ENCODE measurements around the gene DHRSX.

DNA sequence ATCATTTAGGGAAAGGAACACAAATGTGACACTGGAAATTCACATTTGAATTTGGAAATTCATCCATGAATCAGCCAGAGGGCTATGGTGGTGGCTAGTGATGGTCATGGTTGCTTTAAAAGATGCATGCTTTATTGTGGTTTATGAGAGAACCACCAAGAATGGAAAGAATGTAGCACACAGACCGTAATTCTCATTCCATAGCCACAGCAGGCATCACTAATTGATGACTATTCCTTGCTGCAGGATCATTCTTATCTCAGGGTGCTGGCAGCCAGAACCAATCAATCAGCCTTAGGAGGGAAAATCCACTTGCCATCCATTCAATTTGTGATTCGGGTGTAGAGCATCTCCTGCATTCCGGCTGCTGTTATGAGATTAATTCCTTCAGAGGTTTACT lies 115.6 kb downstream of the DHRSX start:
- TF ChIP-seq, protein P1, sequence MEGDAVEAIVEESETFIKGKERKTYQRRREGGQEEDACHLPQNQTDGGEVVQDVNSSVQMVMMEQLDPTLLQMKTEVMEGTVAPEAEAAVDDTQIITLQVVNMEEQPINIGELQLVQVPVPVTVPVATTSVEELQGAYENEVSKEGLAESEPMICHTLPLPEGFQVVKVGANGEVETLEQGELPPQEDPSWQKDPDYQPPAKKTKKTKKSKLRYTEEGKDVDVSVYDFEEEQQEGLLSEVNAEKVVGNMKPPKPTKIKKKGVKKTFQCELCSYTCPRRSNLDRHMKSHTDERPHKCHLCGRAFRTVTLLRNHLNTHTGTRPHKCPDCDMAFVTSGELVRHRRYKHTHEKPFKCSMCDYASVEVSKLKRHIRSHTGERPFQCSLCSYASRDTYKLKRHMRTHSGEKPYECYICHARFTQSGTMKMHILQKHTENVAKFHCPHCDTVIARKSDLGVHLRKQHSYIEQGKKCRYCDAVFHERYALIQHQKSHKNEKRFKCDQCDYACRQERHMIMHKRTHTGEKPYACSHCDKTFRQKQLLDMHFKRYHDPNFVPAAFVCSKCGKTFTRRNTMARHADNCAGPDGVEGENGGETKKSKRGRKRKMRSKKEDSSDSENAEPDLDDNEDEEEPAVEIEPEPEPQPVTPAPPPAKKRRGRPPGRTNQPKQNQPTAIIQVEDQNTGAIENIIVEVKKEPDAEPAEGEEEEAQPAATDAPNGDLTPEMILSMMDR (conservative IDR thresholded peaks at IDR 0.05; ENCODE audit: low read depth, low read length) = no peak
- TF ChIP-seq EZH2phosphoT487 (IDR thresholded peaks at IDR 0.05; ENCODE audit: borderline replicate concordance, low read length) = no peak

Data from PC-3 (cell line).